GM18502 (cell line): Measurements from ENCODE around the gene TTC9C.
"Not testable (repeated sequence)": the region's sequence is repeated elsewhere in the genome, so short reads cannot be mapped to it uniquely, and the experiment has no call there.

Source experiments
- ATAC-seq: cut with Tn5 transposase; IDR thresholded peaks from one replicate; pipeline ENCODE4 v1.9.1; 2021; ENCODE audit warnings: mild to moderate bottlenecking; ENCODE audit not compliant: unreplicated experiment, poor library complexity

Gene TTC9C

GRCh38 chr11:62747475-62748160, 19.3 kb downstream of the TTC9C start:
- no peak for ATAC-seq

GRCh38 chr11:62749931-62750330, 21.6 kb downstream of the TTC9C start:
- ATAC-seq: not testable (repeated sequence)

- no peak for ATAC-seq
Measured at GRCh38 chr11:62752177-62752785, 24.0 kb downstream of the TTC9C start.

GRCh38 chr11:62752994-62753735, 24.9 kb downstream of the TTC9C start:
- no peak for ATAC-seq

- peak; percentile 97 for ATAC-seq
Measured at GRCh38 chr11:62753736-62754603, 25.7 kb downstream of the TTC9C start, which contains the start of gene ZBTB3. Gene ZBTB3 (minus strand): TSS chr11:62754160. CDS start chr11:62753664, 496 bp downstream.

GRCh38 chr11:62755086-62755615, 26.9 kb downstream of the TTC9C start:
- ATAC-seq: no peak

GRCh38 chr11:62757846-62758788, 29.8 kb downstream of the TTC9C start:
- no peak for ATAC-seq

GRCh38 chr11:62760867-62761227, 32.6 kb downstream of the TTC9C start:
- ATAC-seq: not testable (repeated sequence)

GRCh38 chr11:62770778-62771143, 42.5 kb downstream of the TTC9C start:
- no peak for ATAC-seq

- peak; percentile 80 for ATAC-seq
Measured at GRCh38 chr11:62771144-62772021, 43.1 kb downstream of the TTC9C start, which contains the start of gene TAF6L. Gene TAF6L (plus strand): TSS chr11:62771396. CDS start chr11:62775784, 4,388 bp downstream.

GRCh38 chr11:62774407-62774806, 46.1 kb downstream of the TTC9C start:
- no peak for ATAC-seq

- ATAC-seq: no peak
Measured at GRCh38 chr11:62775646-62776045, 47.4 kb downstream of the TTC9C start.

- ATAC-seq: no peak
Measured at GRCh38 chr11:62777389-62777788, 49.1 kb downstream of the TTC9C start.

GRCh38 chr11:62778441-62778840, 50.2 kb downstream of the TTC9C start:
- ATAC-seq: no peak

- no peak for ATAC-seq
Measured at GRCh38 chr11:62782753-62783152, 54.5 kb downstream of the TTC9C start.

GRCh38 chr11:62786318-62787004, 58.2 kb downstream of the TTC9C start:
- ATAC-seq: peak; percentile 67

- peak; percentile 71 for ATAC-seq
Measured at GRCh38 chr11:62787005-62787759, 58.9 kb downstream of the TTC9C start, which contains the start of gene TMEM179B. Gene TMEM179B (plus strand): TSS chr11:62787402. CDS start chr11:62787432, 30 bp downstream.
